OCI-LY7 (cell line): ENCODE measurements around the gene TMEM52B. TPM values are rescaled to one million over a fixed set of nuclear protein-coding genes. Genes with fewer than 3 reads are reported as not detected.
"Not testable (repeated sequence)": the region's sequence is repeated elsewhere in the genome, so short reads cannot be mapped to it uniquely, and the experiment has no call there.

Experiments used
- BruUV-seq: library from RNA; stranded (reverse); fragments of 400-500 nt; replicated peaks from 2 replicates; lab custom pipeline; 2021; lab: Mats Ljungman, UMichigan
- CTCF ChIA-PET: fragments of 300-600 bp; sonication (Branson Sonifier 250); formaldehyde crosslinking; loops from one replicate; lab custom pipeline; 2022; ENCODE audit warnings: antibody characterized with exemption; ENCODE audit not compliant: unreplicated experiment; lab: Charles Lee
- POLR2A ChIA-PET: fragments of 300-600 bp; sonication (Branson Sonifier 250); formaldehyde crosslinking; loops from one replicate; lab custom pipeline; 2022; ENCODE audit warnings: antibody characterized with exemption; lab: Charles Lee
- DNase-seq: peaks from one replicate; pipeline ENCODE4 v3.0.0-alpha.2; 2015; ENCODE audit warnings: low spot score
- H2AFZ ChIP-seq: fragments of 200-600 bp; sonication (generic), shearing (Covaris generic); 2 replicates; pipeline ENCODE4 v1.6.1; 2014; ENCODE audit warnings: mild to moderate bottlenecking, antibody characterized with exemption, low read length, moderate library complexity
- H3K27ac ChIP-seq: fragments of 200-600 bp; sonication (generic); 2 replicates; pipeline ENCODE4 v1.5.1; 2014; ENCODE audit warnings: mixed run types, low read depth, mild to moderate bottlenecking, moderate library complexity, low read length, inconsistent platforms; ENCODE audit not compliant: poor library complexity, severe bottlenecking
- H3K36me3 ChIP-seq: fragments of 200-600 bp; sonication (generic); 2 replicates; pipeline ENCODE4 v1.6.1; 2014; ENCODE audit warnings: mild to moderate bottlenecking, antibody characterized with exemption, low read length, moderate library complexity, mixed read lengths; ENCODE audit not compliant: insufficient read depth
- H3K4me1 ChIP-seq: fragments of 200-600 bp; sonication (generic); 2 replicates; pipeline ENCODE4 v1.5.1; 2014; ENCODE audit warnings: mild to moderate bottlenecking, low read length; ENCODE audit not compliant: insufficient read depth, poor library complexity, severe bottlenecking
- H3K4me2 ChIP-seq: fragments of 200-600 bp; sonication (generic); 2 replicates; pipeline ENCODE4 v1.6.1; 2014; ENCODE audit warnings: mild to moderate bottlenecking, low read length
- H3K4me3 ChIP-seq: fragments of 200-600 bp; sonication (generic); 2 replicates; pipeline ENCODE4 v1.5.1; 2014; ENCODE audit warnings: mild to moderate bottlenecking, low read depth, low read length; ENCODE audit not compliant: poor library complexity, severe bottlenecking
- H3K79me2 ChIP-seq: fragments of 200-600 bp; sonication (generic); 2 replicates; pipeline ENCODE4 v1.6.1; 2016; ENCODE audit warnings: low read depth, mild to moderate bottlenecking, low read length, moderate library complexity, mixed read lengths; ENCODE audit not compliant: insufficient read depth
- H3K9me2 ChIP-seq: fragments of 200-600 bp; sonication (generic); 2 replicates; pipeline ENCODE4 v1.6.1; 2016; ENCODE audit warnings: mild to moderate bottlenecking, low read length, mixed read lengths; ENCODE audit not compliant: insufficient read depth
- H3K9me3 ChIP-seq: fragments of 200-600 bp; sonication (generic); 2 replicates; pipeline ENCODE4 v1.6.1; 2014; ENCODE audit warnings: mild to moderate bottlenecking, mixed run types, low read length, mixed read lengths
- H4K20me1 ChIP-seq: fragments of 200-600 bp; sonication (generic); 2 replicates; pipeline ENCODE4 v1.6.1; 2014; ENCODE audit warnings: mild to moderate bottlenecking, antibody characterized with exemption, low read length, moderate library complexity, mixed read lengths; ENCODE audit not compliant: insufficient read depth
- CTCF ChIP-seq: fragments of 200-600 bp; sonication (generic); conservative IDR thresholded peaks from 2 replicates; pipeline ENCODE4 v1.5.1; 2014; ENCODE audit warnings: mild to moderate bottlenecking, antibody characterized with exemption, low read length, moderate library complexity, mixed read lengths
- EZH2phosphoT487 ChIP-seq: fragments of 200-600 bp; sonication (generic); IDR thresholded peaks from 2 replicates; pipeline ENCODE4 v1.6.1; 2018; ENCODE audit warnings: low read depth, borderline replicate concordance, mild to moderate bottlenecking, mixed run types, antibody characterized with exemption, low read length, moderate library complexity, mixed read lengths
- intact Hi-C: fragments of 100-400 bp; cut with micrococcal nuclease; formaldehyde crosslinking; loops from one replicate; pipeline ENCODE4 v1.10.0; 2022; ENCODE audit not compliant: unreplicated experiment
- total RNA-seq, 2 experiments: library from RNA; depleted of rRNA in 1 of 2; stranded (reverse); fragments of >200 nt in 1 of 2; shearing (Covaris generic) in 1 of 2; gene quantifications; 2 replicates each; pipeline ENCODE4 v1.2.3, GENCODE V29; 2014 to 2022

The TMEM52B gene
- total RNA-seq, 2 experiments from 2014 or later = 0.21 TPM; not detected in 1

GRCh38 chr12:10186299-10186698 is 7.5 kb downstream of the TMEM52B start:
- intact Hi-C loops = no loop called here
- CTCF ChIA-PET = no interaction called here
- H4K20me1 ChIP-seq = no peaks in the 10 kb centered on the region
- H3K9me2 ChIP-seq = no peaks in the 10 kb centered on the region
- no peak overlapping the region for H3K27ac ChIP-seq
- no peak for DNase-seq
- BruUV-seq = no TSS peak
- no peaks in the 10 kb centered on the region for H3K36me3 ChIP-seq
- no peak overlapping the region for H3K4me3 ChIP-seq
- H3K79me2 ChIP-seq = no peaks in the 10 kb centered on the region
- POLR2A ChIA-PET = interaction anchor here (1.9 kb wide), 1 partner anchor 10 kb away, joined by 8 read pairs; no protein-coding TSS in a partner anchor
- H2AFZ ChIP-seq = peak overlapping the region; percentile 46; the same call in 1 of the 2 replicates
- H3K4me1 ChIP-seq = peaks cover 24% of the 10 kb centered on the region
- TF ChIP-seq CTCF (no peak), EZH2phosphoT487 (no peak)
- no peak overlapping the region for H3K4me2 ChIP-seq
- no peaks in the 10 kb centered on the region for H3K9me3 ChIP-seq

- H3K4me1 ChIP-seq = peaks cover 28% of the 10 kb centered on the region
Measured at GRCh38 chr12:10186958-10187357, 8.1 kb downstream of the TMEM52B start.

GRCh38 chr12:10189653-10190052 is 10.8 kb downstream of the TMEM52B start:
- Histone ChIP-seq H3K9me2 (no peaks in the 10 kb centered on the region), H3K4me3 (no peak overlapping the region), H3K36me3 (no peaks in the 10 kb centered on the region), H3K79me2 (no peaks in the 10 kb centered on the region), H3K4me1 (peaks cover 31% of the 10 kb centered on the region), H2AFZ (no peak overlapping the region; the same call in 1 of the 2 replicates), H3K4me2 (no peak overlapping the region), H4K20me1 (no peaks in the 10 kb centered on the region), H3K27ac (no peak overlapping the region), H3K9me3 (no peaks in the 10 kb centered on the region)
- no peak for DNase-seq
- BruUV-seq = no TSS peak
- ChIA-PET CTCF (interaction anchor here (0.6 to 1.3 kb wide), 2 partner anchors 12 to 35 kb away, joined by 5 to 6 read pairs; no protein-coding TSS in a partner anchor), POLR2A (interaction anchor here (0.6 to 1.6 kb wide), 13 partner anchors 13 to 535 kb away, joined by 3 to 13 read pairs (median 4); partner anchors contain the start of gene GABARAPL1)
- intact Hi-C loops = loop anchor here (1.0 kb wide), 1 partner anchor 36 kb away; no protein-coding TSS in a partner anchor
- TF ChIP-seq EZH2phosphoT487 (no peak), CTCF (no peak)

More at GRCh38 chr12:10186958-10187357, 8.1 kb downstream of the TMEM52B start:
- CTCF ChIA-PET, H3K9me2 ChIP-seq, H3K9me3 ChIP-seq, H3K79me2 ChIP-seq, H3K36me3 ChIP-seq, H3K27ac ChIP-seq, H3K4me2 ChIP-seq, H4K20me1 ChIP-seq, DNase-seq, H3K4me3 ChIP-seq, BruUV-seq, H2AFZ ChIP-seq: not testable (repeated sequence)
- POLR2A ChIA-PET = interaction anchor here (1.6 to 1.9 kb wide), 2 partner anchors 9 to 24 kb away, joined by 3 to 8 read pairs; no protein-coding TSS in a partner anchor
- intact Hi-C loops = loop anchor here (1.0 kb wide), 1 partner anchor 153 kb away; no protein-coding TSS in a partner anchor
